HG02852 (cell line): ENCODE measurements around the gene LRRC4C.

Source experiments
- ATAC-seq: cut with Tn5 transposase; IDR thresholded peaks from one replicate; pipeline ENCODE4 v1.9.1; 2021; ENCODE audit warnings: mild to moderate bottlenecking, moderate library complexity; ENCODE audit not compliant: unreplicated experiment

LRRC4C gene

DNA sequence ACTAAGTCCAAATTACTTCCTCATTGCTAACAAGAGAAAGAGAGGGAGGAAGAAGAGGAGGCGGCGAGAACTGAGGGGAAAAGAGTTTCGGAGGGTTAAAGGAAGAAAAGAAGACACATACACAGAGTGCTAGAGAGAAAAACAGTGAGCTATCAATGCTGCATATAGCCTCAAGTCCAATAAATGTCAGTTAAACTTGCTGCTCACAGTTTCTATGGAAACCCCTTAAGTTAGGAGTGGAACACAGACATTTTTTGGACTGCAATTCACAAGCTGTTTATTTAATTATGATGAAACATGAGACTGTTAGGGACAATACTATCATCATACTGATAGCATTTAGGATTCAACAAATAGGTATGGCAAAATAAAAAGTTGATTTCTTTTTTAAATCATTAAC, 1320.4 kb downstream of the LRRC4C start:
- ATAC-seq = no peak

DNA sequence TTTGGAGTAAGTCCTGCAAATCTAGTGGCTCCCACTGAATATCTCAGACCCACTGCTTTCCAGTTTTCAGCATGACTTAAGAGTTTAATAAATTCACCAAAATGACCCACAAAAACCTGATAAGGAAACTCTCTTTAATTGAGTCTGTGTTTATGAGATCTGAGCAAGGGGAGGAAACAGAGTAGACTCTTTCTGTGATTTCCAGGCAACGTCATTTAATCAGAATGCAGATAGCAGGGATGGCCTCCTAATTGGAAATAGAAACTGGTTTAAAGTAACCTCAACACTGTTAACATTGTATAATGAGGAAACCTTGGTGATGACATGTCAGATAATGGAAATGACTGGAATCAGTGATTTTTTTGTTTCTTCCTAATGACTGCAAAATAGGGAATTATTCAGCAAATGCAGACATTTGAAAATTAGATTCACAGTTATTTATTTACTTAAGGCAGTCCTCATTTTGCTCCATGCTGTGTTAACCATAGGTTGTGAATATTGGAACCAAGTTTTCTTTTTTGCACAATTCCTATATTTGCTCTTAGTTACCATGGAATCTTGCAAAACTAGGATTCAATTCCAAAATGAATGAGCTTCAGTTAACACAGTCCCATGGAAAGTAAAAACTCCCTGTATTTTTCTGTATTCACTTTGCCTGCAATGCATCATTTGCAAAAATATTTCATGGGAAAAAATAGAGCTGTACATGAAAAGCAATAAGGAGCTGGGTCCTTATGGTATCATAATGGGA, 1324.5 kb downstream of the LRRC4C start:
- ATAC-seq = no peak

DNA sequence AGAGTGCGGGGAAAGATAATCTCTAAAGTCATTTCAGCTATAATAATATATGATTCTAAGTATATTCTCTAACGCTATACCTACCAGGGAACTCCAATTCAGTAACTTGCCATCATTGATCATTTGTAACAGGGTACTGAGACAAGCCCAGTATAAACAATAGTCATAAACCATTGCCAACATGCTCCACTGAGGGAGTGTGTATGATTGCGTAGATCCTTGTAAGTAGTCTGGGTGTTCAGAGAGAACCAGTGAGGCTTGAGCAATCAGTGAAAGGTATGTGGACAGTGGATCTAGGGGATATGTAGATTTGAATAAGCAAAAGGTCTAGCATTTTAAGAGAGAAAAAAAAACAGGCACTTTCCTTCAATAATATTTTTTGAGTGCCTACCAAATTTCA, 1326.0 kb downstream of the LRRC4C start:
- no peak for ATAC-seq

DNA sequence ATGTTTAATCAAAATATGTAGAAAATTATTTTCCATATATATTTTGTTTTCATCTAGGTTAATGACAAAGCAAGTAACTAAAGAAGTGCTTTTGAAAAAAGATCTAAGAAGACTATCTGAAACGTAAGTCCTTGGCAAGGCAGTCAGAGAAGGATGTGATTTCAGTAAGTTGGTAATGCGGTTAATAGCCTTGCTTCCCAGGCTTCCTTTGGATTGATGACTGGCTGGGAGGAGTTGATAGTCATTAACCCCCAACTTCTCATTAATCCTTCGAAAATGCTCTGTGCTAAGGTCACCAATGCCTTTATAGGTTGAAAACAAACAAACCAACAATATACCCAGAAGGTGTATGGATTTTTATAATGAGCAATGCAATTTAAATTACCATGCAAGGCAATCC, 1326.5 kb downstream of the LRRC4C start:
- ATAC-seq = no peak

DNA sequence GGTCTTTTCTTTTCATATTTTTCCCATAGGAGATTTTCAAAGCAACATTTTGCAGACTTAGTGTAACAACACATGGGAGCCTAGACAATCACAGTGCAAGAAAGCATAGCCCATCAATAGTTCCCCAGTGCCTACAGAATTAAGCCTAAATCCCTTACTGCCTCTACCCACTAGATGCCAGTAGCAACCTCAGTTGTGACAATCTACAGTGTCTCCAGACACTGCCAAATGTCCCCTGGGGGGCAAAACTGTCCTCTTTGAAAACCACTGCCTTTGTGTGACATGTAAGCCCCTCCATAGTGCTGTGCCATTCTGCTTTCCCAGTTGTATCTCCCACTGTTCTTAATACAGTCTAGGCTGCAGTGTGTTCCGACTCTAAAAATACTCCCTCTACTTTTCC, 1329.0 kb downstream of the LRRC4C start:
- ATAC-seq = no peak

DNA sequence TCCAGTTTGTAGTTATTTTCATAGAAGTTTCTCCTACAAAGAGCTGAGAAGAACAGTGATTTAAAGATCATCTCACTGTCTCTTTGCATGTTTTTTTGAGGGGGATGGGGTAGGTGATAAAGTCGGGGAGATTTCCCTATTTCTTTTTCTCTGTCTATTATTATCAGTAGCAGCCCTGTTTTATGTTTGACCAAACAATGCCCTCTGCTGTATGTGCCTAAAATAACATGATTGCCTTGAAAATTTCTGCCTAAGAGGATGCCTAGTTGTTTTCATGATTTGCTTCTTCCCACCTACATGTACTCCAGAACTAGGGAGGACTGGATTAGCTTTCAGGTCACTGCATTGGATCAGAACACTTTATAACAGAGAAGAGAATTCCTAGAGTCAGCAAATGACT, 1330.2 kb downstream of the LRRC4C start:
- no peak for ATAC-seq

DNA sequence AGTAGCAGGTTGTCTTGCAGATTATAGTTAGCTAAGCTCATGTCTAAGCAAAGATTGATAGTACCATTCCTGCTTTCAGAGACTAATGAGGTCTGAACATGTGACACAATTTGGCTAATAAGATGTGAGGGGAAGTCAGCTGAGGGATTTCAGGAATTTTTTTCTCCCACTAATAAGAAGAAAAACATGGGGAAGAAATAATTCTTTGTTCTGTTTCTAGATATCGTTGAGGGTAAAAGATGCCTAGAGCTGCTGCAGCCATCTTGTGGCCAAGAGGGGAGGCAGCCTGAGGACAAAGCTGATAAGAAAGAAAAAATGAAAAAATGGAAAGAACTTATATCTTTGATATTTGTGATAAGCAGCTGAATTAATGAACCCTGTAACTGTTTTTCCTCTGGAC, 1334.4 kb downstream of the LRRC4C start:
- no peak for ATAC-seq

DNA sequence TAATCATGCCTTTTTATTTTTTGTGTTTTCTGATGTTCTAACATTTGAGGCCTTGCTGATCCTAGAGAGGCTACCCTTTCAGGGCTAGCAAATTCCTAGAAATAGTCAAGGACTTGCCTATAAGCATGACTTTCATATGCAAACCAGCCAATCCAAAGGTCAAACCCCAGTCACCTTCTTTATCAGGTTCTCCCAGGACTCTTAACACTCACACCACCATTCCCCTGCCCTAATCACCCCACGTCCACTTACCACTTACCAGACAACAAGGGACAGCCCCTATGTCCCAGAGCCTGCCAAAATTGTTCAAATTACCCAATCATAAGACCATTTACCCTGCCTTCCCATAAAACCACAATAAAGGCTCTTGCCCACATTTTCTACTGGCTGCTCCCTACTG, 1339.8 kb downstream of the LRRC4C start:
- no peak for ATAC-seq

DNA sequence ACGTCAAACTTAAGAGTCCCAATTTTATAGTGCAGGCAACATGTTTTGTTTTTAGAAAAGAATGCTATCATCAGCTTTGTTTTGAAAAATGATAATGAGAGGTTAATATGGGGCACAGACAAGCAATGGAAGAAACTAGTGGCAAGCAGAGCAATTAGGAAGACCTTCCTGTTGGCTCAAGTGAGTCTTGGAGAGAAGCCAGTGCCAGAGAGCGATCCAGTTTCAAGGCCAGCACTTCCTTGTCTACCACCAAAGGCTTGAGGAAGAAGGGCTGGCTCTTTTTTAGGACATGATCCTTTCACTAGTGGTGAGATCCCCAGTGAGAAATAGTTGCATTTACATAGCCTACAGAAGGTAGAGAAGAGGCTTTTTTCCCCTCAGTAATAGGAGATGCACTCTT, 1340.7 kb downstream of the LRRC4C start:
- ATAC-seq = no peak

DNA sequence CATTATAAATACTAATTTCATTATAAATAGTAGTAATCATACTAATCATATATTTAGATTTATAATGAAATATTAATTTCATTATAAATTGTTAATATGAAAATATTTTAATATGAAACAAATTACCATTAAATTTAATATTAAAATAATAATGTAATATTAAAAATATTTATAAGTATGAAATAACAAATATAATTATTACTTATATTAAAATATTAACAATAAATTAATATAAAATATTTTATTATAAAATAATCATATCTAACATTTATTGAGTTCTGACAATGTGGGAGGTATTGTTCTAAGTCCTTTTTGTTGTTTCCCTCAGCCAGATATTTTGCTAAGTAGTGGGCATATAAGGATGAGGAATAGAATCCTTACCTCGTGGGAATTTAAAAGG, 1341.4 kb downstream of the LRRC4C start:
- no peak for ATAC-seq

DNA sequence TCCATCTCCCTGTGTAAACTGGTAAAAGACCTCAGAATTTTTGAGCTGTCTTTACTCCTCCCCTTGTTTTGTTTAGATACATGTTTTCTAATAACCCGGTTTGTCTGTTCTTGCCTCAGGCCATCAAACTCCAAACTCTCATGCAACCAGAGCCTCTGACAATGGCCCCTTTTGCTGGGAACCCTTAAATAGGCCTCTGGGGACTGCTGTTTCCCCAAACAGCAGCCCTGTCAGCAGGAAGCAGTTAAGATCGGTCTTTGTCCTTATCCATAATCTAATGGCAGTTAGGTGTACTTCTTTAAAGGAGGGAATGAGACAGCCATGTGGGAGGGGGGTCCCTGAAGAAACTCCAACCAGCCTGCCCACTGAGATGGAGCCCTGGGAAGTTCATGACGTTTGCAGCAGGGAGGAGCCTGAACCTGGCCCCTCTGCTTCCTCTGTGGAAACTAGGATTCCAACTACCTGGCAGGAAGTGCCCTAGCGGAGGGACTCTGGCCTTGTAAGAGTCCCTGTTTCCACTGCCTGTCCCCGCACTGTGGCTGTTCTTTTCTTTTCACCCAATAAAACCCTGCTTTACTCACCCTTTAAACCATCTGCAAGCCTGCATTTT, 1354.4 kb downstream of the LRRC4C start:
- ATAC-seq = no peak

DNA sequence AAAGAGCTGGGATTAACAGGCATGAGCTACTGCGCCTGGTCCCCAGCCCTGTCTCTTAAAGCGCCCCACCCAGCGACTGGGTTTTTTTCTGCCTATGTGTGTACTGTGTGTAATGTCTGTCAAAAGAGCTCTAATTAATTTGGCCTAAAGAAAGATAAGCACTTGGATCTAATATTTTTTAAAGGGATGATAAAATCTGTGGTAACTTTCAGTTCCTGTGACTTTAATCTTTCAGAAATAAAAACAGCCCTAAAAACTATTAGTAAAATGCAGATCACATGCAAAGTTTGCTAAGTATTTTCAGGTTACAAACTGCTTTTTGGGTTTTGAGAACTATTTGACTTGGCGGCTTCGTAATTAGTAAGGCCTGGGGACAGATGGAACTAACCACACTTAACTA, 1358.7 kb downstream of the LRRC4C start:
- no peak for ATAC-seq

DNA sequence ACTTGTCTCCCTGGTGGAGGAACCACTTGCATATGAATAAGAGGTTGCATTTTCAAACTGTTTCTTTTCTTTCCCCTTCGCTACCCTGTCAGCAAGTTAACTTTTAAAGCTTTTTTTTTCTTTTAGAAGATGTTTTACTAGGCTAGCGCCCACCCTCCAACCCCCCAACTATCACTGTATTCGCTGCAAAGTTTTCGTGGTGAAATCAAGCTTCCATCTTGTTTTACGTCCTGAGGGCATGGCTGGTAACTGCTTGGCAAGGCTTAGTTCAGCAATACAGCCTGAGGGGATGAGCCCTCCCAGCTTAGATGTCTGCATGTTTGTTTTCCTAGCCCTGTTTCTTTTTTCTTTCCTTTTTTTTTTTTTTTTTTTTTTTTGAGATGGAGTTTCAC, 1359.3 kb downstream of the LRRC4C start:
- ATAC-seq = no peak

DNA sequence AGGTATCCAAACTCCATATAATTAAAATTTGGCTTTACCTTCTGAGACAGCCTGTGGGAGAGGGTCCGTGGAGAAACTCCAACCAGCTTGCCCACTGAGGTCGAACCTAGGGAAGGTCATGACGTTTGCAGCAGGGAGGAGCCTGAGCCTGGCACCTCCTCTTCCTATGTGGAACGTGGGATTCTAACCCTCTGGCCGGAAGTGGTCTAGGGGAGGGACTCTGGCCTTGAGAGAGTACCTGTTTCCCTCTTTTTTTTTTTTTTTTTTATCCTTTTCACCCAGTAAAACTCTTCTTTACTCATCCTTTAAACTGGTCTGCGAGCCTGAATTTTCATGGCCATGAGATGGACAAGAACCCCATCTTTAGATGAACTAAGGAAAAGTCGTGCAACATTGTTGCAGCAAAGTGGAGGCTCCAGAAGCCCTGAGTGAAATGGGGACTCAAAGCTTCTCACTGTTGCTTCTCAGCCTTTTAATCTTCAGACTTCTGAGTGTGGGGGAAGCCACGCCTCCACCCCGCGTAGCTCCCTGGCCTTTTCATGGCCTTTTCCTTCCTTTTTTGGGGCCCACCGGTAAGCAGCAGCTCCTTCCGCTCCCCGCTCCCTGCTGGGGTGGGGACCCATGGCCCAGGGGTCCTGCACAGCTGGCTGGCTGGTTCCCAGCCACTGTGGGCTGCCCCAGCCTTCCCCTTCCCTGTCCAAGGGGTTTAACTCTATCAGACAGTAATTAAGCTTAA, 1359.9 kb downstream of the LRRC4C start:
- no peak for ATAC-seq

DNA sequence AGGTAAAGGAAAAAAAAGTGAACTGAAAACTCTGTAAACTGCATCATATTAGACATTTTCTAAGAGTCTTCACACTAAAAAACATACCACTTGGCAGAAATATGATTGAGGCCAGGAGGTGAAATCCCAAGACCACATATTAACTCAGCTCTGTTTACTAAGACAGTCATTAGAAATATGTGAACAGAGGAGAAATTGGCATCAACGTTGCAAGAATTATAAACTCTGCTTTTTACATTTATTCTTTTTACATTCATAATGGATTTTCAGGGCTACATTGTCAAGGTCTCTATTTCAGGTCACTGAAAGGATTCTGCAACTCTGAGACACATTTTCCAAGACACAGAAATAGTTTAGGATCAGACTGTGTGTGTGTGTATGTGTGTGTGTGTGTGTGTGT, 1364.0 kb downstream of the LRRC4C start:
- ATAC-seq = no peak

DNA sequence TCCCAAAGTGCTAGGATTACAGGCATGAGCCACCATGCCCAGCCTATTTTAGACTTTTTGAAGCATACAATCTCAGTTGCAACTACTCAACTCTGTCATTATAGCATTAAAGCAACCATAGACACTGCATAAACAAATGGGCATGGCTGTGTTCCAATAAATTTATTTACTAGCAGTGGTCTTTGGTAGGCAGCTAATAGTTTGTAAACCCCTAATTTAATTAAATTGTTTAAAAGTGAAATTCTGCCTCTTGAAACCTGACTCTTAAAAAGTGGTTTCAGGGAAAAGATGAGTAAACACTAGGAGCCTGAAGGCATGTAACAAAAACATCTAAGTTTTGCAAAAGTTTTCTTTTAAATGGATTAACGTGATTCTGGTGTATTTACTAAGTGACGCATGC, 1364.5 kb downstream of the LRRC4C start:
- ATAC-seq = no peak

DNA sequence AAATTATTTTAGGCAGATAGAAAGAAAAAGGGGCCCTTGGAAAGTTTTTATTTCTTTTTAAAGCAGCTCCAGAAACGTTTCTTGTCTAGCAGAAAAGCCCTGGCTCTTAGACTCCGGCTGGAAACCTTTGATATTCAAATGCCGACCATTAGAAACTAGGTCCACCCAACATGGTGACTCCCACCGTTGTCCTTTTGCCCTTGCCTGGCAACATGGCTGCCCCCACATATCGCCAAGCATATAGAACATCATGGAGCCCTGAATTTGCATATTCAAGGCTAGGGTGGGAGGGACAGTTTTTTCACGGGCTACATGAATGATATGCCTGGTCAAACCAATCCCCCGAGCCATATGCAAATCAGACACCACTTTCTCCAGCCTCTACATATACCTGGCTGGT, 1379.0 kb downstream of the LRRC4C start:
- ATAC-seq = no peak
